ENCODE results near the gene CYBA.

The CYBA gene

DNA sequence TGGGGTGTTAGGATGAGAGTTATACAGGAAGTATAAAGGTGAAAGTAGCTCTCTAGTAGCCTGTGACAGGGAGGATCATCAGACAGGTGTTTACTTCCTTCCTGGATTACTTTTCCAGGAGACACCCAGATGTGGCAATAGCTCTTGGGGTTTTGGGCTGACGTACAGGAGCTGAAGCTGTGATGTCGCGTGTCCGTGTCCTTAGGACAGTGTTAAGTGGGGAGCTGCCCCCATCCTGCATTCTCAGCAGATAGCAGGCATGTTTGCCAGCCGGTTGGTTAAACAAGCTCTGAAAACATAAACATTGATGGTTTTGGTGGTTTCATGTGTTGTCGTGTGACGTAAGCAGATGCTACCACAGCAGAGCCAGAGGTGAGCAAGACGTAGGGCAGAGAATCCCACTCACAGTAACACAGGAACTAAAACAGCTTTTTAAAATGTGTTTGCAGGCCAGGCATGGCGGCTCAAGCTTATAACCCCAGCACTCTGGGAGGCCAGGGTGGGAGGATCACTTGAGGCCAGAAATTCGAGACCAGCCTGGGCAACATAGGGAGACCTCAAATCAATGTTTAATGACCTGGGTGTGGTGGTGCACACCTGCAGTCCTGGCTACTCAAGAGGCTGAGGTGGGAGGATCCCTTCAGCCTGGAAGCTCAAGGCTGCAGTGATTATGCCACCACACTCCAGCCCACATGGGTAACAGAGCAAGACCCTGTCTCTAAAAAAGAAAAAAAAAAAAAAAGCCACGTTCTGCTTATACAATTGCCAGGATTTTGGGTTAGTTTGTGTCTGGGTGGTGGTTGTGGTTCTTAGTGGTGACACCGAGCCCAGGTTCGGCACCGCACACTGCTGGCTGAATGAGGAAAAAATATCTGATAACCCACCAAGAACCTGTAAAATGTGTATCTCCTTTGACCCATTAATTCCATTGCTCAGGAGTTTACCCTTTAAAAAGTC is 30.7 kb downstream of the CYBA start:
- no peak for DNase-seq (ENCODE audit: low spot score)
- Histone ChIP-seq H3K4me3 (no peak overlapping the region), H3K27ac (no peak overlapping the region)
- TF ChIP-seq, protein P1, sequence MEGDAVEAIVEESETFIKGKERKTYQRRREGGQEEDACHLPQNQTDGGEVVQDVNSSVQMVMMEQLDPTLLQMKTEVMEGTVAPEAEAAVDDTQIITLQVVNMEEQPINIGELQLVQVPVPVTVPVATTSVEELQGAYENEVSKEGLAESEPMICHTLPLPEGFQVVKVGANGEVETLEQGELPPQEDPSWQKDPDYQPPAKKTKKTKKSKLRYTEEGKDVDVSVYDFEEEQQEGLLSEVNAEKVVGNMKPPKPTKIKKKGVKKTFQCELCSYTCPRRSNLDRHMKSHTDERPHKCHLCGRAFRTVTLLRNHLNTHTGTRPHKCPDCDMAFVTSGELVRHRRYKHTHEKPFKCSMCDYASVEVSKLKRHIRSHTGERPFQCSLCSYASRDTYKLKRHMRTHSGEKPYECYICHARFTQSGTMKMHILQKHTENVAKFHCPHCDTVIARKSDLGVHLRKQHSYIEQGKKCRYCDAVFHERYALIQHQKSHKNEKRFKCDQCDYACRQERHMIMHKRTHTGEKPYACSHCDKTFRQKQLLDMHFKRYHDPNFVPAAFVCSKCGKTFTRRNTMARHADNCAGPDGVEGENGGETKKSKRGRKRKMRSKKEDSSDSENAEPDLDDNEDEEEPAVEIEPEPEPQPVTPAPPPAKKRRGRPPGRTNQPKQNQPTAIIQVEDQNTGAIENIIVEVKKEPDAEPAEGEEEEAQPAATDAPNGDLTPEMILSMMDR (IDR thresholded peaks at IDR 0.05): no peak

DNA sequence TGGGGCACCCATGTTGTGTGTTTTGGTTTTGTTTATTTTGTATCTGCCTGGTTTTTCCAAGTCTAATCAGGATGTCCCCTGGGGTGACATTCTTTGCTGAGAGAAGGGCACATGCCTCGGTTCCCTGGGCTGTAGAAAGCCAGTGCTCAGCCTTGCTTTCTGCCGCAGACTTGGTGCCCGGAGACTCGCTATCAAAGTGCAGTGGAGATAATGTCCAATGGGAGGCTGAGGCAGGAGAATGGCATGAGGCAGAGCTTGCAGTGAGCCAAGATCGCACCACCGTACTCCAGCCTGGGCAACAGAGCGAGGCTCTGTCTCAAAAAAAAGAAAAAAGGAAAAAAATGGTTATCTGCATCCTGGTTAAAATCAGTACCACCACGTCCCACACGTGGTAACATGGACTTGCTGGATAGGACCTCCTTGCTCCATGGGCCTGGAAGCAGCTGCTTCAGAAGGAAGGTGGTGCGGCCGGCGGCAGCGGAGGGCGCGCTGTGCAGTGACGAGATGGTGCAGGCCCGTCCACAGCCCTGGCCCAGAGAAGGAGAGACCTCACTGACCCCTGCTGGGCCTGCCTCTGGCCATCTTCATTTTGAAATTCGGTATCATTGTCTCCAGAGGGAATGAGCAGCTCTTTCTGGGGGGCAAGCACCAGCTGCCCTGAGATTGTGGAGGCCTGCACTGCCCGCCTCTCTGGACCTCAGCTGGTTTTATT is 31.7 kb downstream of the CYBA start:
- no peak overlapping the region for H3K4me3 ChIP-seq
- no peak for DNase-seq (ENCODE audit: low spot score)
- no peak overlapping the region for H3K27ac ChIP-seq

DNA sequence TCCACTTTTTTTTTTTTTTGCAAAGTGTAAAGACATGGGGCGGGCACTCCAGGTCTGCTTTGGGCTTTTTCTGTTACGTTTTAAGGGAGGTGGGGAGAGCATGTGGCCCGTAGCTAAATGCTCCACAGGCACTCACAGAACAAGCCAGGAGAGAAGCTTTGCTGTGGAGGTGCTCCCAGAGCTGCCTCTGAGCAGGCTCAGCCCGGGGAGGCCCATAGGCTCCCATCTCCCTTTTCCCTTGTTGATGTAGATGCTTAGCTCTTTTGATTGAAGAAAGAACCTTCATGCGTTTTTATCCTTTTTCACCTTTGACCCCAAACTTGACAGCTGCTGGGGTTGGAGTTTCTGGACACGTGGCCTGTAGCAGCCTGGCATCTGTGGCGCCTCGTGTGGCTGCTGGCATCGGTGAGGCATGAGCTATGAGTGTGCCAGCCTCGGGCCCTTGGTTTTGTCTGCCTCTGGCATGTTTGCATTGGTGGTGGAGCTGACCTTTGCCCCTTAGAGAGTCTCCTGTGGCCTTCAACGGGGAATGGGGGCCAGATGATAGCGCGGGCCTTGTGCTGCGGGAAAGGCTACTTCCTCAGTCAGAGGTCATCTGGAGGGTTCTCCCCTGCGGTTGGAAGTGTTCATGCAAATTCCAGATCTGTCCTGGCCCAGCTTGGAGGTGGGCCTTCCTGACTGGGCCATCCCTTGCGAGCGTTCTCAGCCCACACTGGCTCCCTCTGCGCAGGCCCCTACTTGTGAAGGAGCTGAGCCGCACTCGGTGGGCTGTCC is 32.5 kb downstream of the CYBA start:
- H3K27ac ChIP-seq: no peak overlapping the region
- TF ChIP-seq, protein P1 (IDR thresholded peaks at IDR 0.05): no peak
- DNase-seq (ENCODE audit: low spot score): no peak
- no peak overlapping the region for H3K4me3 ChIP-seq

More for the DNA sequence above, 31.7 kb downstream of the CYBA start:
- TF ChIP-seq, protein P1 (IDR thresholded peaks at IDR 0.05): no peak

DNA sequence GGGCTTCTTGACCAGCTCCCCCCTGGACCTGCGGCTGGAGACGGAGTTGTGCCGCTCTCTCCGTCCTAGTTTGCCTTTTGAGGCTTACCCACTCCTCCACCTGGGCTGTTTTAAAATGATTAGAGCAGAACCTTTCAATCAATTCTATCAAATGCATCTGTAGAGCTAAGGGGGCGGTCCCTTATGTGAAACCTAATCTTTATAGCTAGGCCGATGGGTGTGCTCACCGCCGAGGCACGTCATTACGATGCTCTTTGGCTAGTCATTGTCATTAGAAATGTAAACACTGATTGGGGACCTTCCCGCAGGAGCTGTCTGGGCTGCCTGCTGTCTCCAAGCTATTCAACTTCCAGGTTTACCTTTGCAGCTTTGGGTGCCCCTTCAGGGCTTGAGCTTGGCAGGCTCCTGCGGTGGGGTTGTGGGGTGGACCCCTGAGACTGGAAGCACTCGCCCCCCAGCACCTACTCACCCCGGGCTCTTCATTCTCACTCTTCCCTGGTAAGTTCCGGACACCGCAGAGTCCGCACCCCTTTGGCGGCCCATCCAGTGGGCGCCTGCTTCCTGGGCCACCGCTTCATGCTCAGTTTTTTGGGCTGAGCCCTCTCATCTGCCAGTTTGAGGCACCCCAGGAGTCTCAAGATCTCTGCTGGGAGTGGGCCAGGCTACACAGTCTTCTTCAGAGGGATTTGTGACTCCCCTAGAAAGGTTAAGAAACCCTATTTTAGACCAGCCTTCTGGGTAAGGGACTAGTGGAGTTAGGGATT is 33.4 kb downstream of the CYBA start:
- no peak overlapping the region for H3K4me3 ChIP-seq
- no peak overlapping the region for H3K27ac ChIP-seq
- no peak for DNase-seq (ENCODE audit: low spot score)
- TF ChIP-seq, protein P1 (IDR thresholded peaks at IDR 0.05): no peak

DNA sequence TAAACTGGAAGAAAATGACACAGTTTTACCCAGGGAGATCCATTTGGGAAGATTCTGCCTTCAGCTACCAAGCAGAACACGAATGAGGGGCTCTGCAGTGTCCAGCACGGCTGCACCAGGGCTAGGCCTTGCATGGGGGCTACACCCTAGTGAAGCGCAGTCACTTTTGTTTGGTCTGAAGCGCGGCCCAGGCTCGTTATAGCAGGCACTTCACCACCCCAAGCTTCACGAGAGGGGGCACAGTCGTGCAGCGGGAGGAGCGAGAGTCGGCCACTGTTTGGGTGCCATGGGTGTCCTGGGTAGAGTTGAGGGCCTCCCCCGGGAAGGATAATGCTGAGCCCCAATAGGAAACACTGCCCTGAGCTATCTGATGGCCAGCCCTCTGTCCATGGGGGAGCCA is 34.1 kb downstream of the CYBA start:
- no peak for DNase-seq (ENCODE audit: low spot score)
- TF ChIP-seq, protein P1 (IDR thresholded peaks at IDR 0.05): no peak
- H3K4me3 ChIP-seq: no peak overlapping the region
- no peak overlapping the region for H3K27ac ChIP-seq

DNA sequence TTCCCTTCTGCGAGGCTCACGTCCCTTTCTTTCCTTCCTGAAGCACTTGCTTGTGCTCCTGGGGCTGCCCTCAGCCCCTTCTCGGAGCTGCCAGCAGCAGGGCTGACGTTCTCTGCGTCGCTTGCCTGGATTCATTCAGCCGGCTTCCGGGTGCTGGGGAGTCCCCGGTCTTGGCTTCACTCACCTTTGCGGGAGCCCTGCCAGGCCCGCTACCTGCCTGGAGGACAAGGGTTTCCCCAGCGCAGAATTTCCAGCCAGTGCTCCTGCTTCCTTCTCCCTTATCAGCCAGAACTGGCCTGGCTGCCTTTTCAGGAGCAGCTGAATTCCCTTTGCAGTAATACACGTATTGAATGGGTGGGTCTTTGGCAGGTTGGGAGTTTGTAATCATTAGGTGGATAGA is 34.5 kb downstream of the CYBA start:
- TF ChIP-seq, protein P1 (IDR thresholded peaks at IDR 0.05): no peak
- DNase-seq (ENCODE audit: low spot score): no peak
- H3K4me3 ChIP-seq: no peak overlapping the region
- H3K27ac ChIP-seq: no peak overlapping the region
